ENCODE results near the gene CUL5. TPM values are rescaled to one million over a fixed set of nuclear protein-coding genes. Genes with fewer than 3 reads are reported as not detected.

Gene CUL5
- total and polyA plus RNA-seq, 2 of the 8 experiments (the other 6 are each of a cell fraction or from before 2014, with no cell fraction given), result 4.9 to 31.8 TPM

DNA sequence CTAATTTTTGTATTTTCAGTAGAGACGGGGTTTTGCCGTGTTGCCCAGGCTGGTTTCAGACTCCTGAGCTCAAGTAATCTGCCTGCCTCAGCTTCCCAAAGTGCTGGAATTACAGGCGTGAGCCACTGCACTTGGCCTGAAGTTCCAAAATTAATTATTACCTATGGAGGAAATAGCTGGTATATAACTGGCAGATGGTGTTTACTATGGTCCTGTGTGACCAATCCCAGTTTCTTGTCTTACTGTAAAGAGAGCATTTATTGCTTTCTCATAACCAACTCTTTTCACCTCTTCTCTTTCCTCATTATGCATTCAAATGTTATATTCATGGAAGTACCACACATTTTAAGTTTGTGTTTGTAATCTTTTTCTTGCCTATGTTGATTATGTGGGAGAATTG, 88.5 kb downstream of the CUL5 start:
- no peaks in the 10 kb centered on the region for H3K23me2 ChIP-seq (ENCODE audit: low read depth, low read length)
- no peak overlapping the region for H4K91ac ChIP-seq (replicated peaks; ENCODE audit: insufficient read length, low read length)
- CTCF ChIA-PET (ENCODE audit: partially characterized antibody), result interaction anchor here (0.9 to 3.3 kb wide), 4 partner anchors 11 to 88 kb away, joined by 3 to 18 read pairs (median 6); partner anchors contain the start of gene CUL5
- no peak overlapping the region for H3K18ac ChIP-seq (ENCODE audit: extremely low read depth, low read length)
- H3K9ac ChIP-seq (replicated peaks in 1 of 4; ENCODE audit: extremely low read depth in 1 of 4, low read depth in 3 of 4, low read length in 3 of 4), result no peak overlapping the region
- no peaks in the 10 kb centered on the region for H3K4me1 ChIP-seq (replicated peaks in 1 of 4; ENCODE audit: control insufficient read depth in 3 of 4, insufficient read depth in 4 of 4, low read length in 3 of 4)
- no peak overlapping the region for H3K14ac ChIP-seq (ENCODE audit: insufficient read length)
- no peak overlapping the region for H2BK120ac ChIP-seq (replicated peaks; ENCODE audit: low read depth, low read length)
- H3K36me3 ChIP-seq (ENCODE audit: control insufficient read depth in 2 of 4, insufficient read depth in 4 of 4, low read length in 3 of 4), result peaks cover 2 to 39% (median 14%) of the 10 kb centered on the region in 4 experiments; a peak in 6 of 8 replicates
- H3K27ac ChIP-seq (ENCODE audit: low read depth, low read length), result no peak overlapping the region
- H2BK5ac ChIP-seq (ENCODE audit: low read depth, low read length), result no peak overlapping the region
- no peak overlapping the region for H4K8ac ChIP-seq (ENCODE audit: extremely low read depth, insufficient read depth, low read length)
- TF ChIP-seq, protein P1, sequence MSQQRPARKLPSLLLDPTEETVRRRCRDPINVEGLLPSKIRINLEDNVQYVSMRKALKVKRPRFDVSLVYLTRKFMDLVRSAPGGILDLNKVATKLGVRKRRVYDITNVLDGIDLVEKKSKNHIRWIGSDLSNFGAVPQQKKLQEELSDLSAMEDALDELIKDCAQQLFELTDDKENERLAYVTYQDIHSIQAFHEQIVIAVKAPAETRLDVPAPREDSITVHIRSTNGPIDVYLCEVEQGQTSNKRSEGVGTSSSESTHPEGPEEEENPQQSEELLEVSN (IDR thresholded peaks at IDR 0.05), result no peak
- no peak for TF ChIP-seq BACH1 (IDR thresholded peaks at IDR 0.05; ENCODE audit: low read length)
- no peak for TF ChIP-seq FOSL1 (IDR thresholded peaks at IDR 0.05; ENCODE audit: insufficient read depth, low read depth, low read length)
- no peak for TF ChIP-seq HDAC2 (IDR thresholded peaks at IDR 0.05; ENCODE audit: borderline replicate concordance in 1 of 2, low read depth in 2 of 2, low read length in 2 of 2)
- no peak for TF ChIP-seq JUN (IDR thresholded peaks at IDR 0.05; ENCODE audit: low read depth, low read length)
- H3K9me3 ChIP-seq (ENCODE audit: insufficient read depth in 2 of 2, low read depth in 1 of 2, low read length in 1 of 2), result no peaks in the 10 kb centered on the region
- H2BK20ac ChIP-seq (ENCODE audit: low read length), result no peak overlapping the region
- H2BK15ac ChIP-seq (ENCODE audit: low read length), result no peak overlapping the region
- no peak overlapping the region for H2BK12ac ChIP-seq (ENCODE audit: low read depth, low read length)
- H3K27me3 ChIP-seq (replicated peaks in 1 of 4; ENCODE audit: control insufficient read depth in 3 of 4, extremely low read depth in 1 of 4, insufficient read depth in 3 of 4, low read length in 3 of 4), result no peaks in the 10 kb centered on the region
- no peak for DNase-seq (ENCODE audit: low read depth in 1 of 2, low spot score in 2 of 2)
- no peak overlapping the region for H3K4me3 ChIP-seq (ENCODE audit: extremely low read depth in 1 of 4, insufficient read depth in 2 of 4, low read depth in 3 of 4, low read length in 4 of 4)
- no peak for FAIRE-seq
- H3K79me1 ChIP-seq (ENCODE audit: low read depth, low read length), result no peaks in the 10 kb centered on the region
- H4K20me1 ChIP-seq (replicated peaks in 1 of 2; ENCODE audit: control insufficient read depth in 1 of 2, insufficient read depth in 2 of 2, low read length in 2 of 2), result no peaks in the 10 kb centered on the region
- H3K4ac ChIP-seq (replicated peaks; ENCODE audit: insufficient read length, low read depth, low read length), result no peak overlapping the region
- no peak overlapping the region for H3K56ac ChIP-seq (replicated peaks; ENCODE audit: insufficient read length, low read depth, low read length)
- no peak overlapping the region for H4K5ac ChIP-seq (ENCODE audit: insufficient read length, low read depth, low read length)
- H3K79me2 ChIP-seq (ENCODE audit: control insufficient read depth in 1 of 2, insufficient read depth in 2 of 2, low read length in 2 of 2), result no peaks in the 10 kb centered on the region
- H3K4me2 ChIP-seq (ENCODE audit: insufficient read depth in 1 of 2, low read depth in 2 of 2, low read length in 2 of 2), result no peak overlapping the region
- 95% methylated on average over 3 of the region's 3 CpGs; no CpG with 5 or more reads in 1 of the 2 experiments for WGBS, 2 experiments (ENCODE audit: extremely low coverage in 1 of 2, insufficient coverage in 1 of 2, insufficient read length in 1 of 2, insufficient replicate concordance in 2 of 2, low coverage in 1 of 2, low lambda C conversion rate in 2 of 2, missing lambda C conversion rate in 1 of 2)
- POLR2A ChIA-PET (ENCODE audit: partially characterized antibody), result interaction anchor here (0.7 kb wide), 1 partner anchor 16 kb away, joined by 3 read pairs; no protein-coding TSS in a partner anchor
- H2AFZ ChIP-seq (ENCODE audit: low read length), result no peak overlapping the region
- H3K23ac ChIP-seq (ENCODE audit: insufficient read length), result no peak overlapping the region
- H2AK5ac ChIP-seq (ENCODE audit: low read depth, low read length), result no peak overlapping the region
